Calu3 (cell line): ENCODE data around the gene FGF14. TPM values are rescaled to one million over a fixed set of nuclear protein-coding genes. Genes with fewer than 3 reads are reported as not detected.
"Not testable (repeated sequence)": the region's sequence is repeated elsewhere in the genome, so short reads cannot be mapped to it uniquely, and the experiment has no call there.

Source experiments
- BruUV-seq: library from RNA; stranded (reverse); fragments of 400-500 nt; replicated peaks from 2 replicates; lab custom pipeline; 2021; lab: Mats Ljungman, UMichigan
- CTCF ChIA-PET: fragments of 300-600 bp; sonication (Branson Sonifier 250); formaldehyde crosslinking; loops from one replicate; lab custom pipeline; 2022; ENCODE audit warnings: antibody characterized with exemption; lab: Charles Lee
- DNase-seq: peaks from one replicate; pipeline ENCODE4 v3.0.0; 2022
- H3K27ac Mint-ChIP-seq: one replicate; pipeline ENCODE4 v1.8.0; 2022; ENCODE audit warnings: mixed read lengths; ENCODE audit not compliant: unreplicated experiment
- H3K27me3 Mint-ChIP-seq: one replicate; pipeline ENCODE4 v1.8.0; 2022; ENCODE audit warnings: mixed read lengths; ENCODE audit not compliant: unreplicated experiment
- H3K36me3 Mint-ChIP-seq: one replicate; pipeline ENCODE4 v1.8.0; 2022; ENCODE audit warnings: mild to moderate bottlenecking, moderate library complexity, mixed read lengths; ENCODE audit not compliant: insufficient read depth, unreplicated experiment
- H3K4me1 Mint-ChIP-seq: one replicate; pipeline ENCODE4 v1.8.0; 2022; ENCODE audit warnings: mild to moderate bottlenecking, low read depth, mixed read lengths; ENCODE audit not compliant: unreplicated experiment
- H3K4me3 Mint-ChIP-seq: one replicate; pipeline ENCODE4 v1.8.0; 2022; ENCODE audit warnings: mild to moderate bottlenecking, low read depth, moderate library complexity, mixed read lengths; ENCODE audit not compliant: unreplicated experiment
- H3K9me3 Mint-ChIP-seq: one replicate; pipeline ENCODE4 v1.8.0; 2022; ENCODE audit warnings: low read depth, mixed read lengths; ENCODE audit not compliant: unreplicated experiment
- intact Hi-C: fragments of 100-400 bp; cut with micrococcal nuclease; formaldehyde crosslinking; loops from one replicate; pipeline ENCODE4 v1.10.0; 2022; ENCODE audit not compliant: unreplicated experiment
- total RNA-seq: library from RNA; stranded (reverse); gene quantifications from 2 replicates; pipeline ENCODE4 v1.2.3, GENCODE V29; 2022
- TF ChIP-seq, protein P1 (sequence below): fragments of 200-600 bp; IDR thresholded peaks from one replicate; pipeline ENCODE4 v1.8.0; 2022; ENCODE audit warnings: antibody characterized with exemption; ENCODE audit not compliant: unreplicated experiment

Gene FGF14
- total RNA-seq, 1 experiment from 2014 or later = 0.21 TPM

DNA sequence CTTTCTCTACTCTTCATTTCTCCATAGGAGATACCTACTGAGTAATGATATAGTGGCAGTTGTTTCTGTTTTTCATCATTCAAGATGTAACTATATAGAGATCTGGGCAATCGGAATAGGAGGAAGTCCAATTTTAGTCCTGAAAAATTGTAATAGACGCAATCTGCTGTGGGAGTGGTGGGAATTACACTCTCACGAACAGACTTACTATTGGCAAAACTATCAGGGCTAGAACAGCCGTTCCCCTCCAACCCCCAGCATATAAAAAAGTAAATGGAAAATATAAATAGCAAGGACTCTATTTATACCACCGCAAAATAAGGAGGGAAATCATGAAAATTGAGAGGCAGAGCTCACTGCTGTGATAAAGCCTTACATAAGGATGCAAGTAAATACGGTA lies 330.1 kb downstream of the FGF14 start:
- Mint-ChIP-seq H3K27me3 (no peaks in the 10 kb centered on the region), H3K27ac (no peak overlapping the region)

DNA sequence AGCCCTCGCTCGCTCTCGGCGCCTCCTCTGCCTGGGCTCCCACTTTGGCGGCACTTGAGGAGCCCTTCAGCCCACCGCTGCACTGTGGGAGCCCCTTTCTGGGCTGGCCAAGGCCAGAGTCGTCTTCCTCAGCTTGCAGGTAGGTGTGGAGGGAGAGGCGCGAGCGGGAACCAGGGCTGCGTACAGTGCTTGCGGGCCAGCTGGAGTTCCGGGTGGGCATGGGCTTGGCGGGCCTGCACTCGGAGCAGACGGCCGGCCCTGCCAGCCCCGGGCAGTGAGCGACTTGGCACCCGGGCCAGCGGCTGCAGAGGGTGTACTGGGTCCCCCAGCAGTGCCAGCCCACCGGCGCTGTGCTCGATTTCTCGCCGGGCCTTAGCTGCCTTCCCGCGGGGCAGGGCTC lies 333.5 kb downstream of the FGF14 start:
- BruUV-seq, H3K4me1 Mint-ChIP-seq, H3K9me3 Mint-ChIP-seq, H3K27ac Mint-ChIP-seq, intact Hi-C loops, CTCF ChIA-PET, DNase-seq, H3K36me3 Mint-ChIP-seq, H3K27me3 Mint-ChIP-seq, H3K4me3 Mint-ChIP-seq: not testable (repeated sequence)

More for the DNA sequence above, 330.1 kb downstream of the FGF14 start:
- H3K4me1 Mint-ChIP-seq = no peaks in the 10 kb centered on the region
- no peaks in the 10 kb centered on the region for H3K36me3 Mint-ChIP-seq
- intact Hi-C loops = no loop called here
- BruUV-seq = no TSS peak
- H3K9me3 Mint-ChIP-seq = no peaks in the 10 kb centered on the region
- TF ChIP-seq, protein P1, sequence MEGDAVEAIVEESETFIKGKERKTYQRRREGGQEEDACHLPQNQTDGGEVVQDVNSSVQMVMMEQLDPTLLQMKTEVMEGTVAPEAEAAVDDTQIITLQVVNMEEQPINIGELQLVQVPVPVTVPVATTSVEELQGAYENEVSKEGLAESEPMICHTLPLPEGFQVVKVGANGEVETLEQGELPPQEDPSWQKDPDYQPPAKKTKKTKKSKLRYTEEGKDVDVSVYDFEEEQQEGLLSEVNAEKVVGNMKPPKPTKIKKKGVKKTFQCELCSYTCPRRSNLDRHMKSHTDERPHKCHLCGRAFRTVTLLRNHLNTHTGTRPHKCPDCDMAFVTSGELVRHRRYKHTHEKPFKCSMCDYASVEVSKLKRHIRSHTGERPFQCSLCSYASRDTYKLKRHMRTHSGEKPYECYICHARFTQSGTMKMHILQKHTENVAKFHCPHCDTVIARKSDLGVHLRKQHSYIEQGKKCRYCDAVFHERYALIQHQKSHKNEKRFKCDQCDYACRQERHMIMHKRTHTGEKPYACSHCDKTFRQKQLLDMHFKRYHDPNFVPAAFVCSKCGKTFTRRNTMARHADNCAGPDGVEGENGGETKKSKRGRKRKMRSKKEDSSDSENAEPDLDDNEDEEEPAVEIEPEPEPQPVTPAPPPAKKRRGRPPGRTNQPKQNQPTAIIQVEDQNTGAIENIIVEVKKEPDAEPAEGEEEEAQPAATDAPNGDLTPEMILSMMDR = no peak
- CTCF ChIA-PET = no interaction called here
- no peak overlapping the region for H3K4me3 Mint-ChIP-seq
- no peak for DNase-seq

DNA sequence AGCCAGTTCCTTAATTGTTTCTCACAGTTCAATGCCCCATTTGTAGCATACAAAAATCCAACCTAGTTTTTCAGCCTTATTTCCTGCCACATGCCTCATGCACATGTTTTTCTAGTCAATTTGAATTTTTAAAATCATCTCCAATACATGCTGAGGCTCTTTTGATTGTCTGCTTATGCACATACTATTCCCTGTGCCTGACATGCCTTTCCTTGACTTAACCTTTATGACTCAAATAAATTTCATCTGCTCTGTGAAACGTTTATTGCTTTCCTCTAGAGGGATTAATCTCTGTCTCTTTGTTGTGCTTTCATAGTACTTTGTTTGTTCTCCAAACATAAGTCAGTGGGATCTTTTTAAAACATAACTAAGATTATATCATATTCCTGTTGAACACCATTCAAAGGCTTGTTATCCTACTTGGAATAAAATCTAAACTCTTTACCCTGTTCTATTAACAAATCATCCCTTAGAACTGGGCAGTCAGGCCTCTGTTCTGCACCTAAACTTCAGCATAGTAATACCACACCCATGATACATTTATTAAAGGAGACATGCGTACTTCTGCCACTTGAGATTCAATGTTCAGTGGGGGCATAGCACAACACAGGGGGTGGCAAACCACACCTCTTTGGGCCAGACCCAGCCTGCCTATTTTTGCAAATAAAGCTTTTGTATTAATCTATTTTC lies 346.6 kb downstream of the FGF14 start:
- Mint-ChIP-seq H3K4me1 (no peaks in the 10 kb centered on the region), H3K27me3 (no peaks in the 10 kb centered on the region), H3K27ac (no peak overlapping the region), H3K9me3 (no peaks in the 10 kb centered on the region), H3K4me3 (no peak overlapping the region), H3K36me3 (no peaks in the 10 kb centered on the region)
- no TSS peak for BruUV-seq
- TF ChIP-seq, protein P1 = no peak
- intact Hi-C loops = no loop called here
- DNase-seq = no peak
- CTCF ChIA-PET = interaction anchor here (0.6 kb wide), 1 partner anchor 10 kb away, joined by 3 read pairs; no protein-coding TSS in a partner anchor

DNA sequence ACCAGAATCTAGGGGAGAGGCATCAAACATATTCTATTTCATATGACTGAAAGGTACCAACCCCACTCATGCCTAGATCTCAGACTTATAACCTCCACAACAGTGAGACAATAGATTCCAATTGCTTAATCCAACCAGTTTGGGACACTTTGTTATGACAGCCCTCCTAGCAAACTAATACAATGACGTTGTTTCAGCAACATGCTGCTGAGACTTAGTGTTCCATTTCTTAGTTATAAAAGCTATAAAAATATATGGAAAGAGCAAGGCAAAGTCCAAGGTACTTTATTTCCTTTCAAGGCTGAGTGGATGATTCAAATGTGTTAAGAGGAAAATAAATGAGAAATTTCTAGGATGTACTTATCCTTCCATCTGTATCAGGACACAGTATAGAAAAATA lies 352.0 kb downstream of the FGF14 start:
- CTCF ChIA-PET = no interaction called here
- Mint-ChIP-seq H3K27me3 (no peaks in the 10 kb centered on the region), H3K4me3 (no peak overlapping the region), H3K4me1 (no peaks in the 10 kb centered on the region), H3K27ac (no peak overlapping the region), H3K36me3 (no peaks in the 10 kb centered on the region), H3K9me3 (no peaks in the 10 kb centered on the region)
- TF ChIP-seq, protein P1 = no peak
- DNase-seq = no peak
- intact Hi-C loops = no loop called here
- no TSS peak for BruUV-seq

DNA sequence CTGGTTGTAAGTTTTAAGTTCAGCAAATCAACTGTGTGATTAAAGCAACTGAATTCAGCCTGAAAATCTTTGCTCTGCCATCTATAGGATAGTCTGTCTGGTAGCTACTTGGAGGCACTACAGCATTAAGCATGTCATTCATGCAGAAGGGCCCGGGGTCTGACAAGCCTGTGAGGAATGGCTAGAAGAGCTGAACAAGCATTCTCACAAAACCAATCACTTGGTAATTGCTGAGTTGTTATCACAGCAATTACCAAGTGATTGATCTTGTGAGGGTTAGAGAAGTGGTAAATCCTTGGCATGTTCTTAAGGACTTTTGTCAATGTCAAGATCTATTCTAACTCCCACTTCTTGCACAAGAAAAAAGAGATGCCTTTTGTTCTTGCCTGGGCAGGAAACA lies 356.1 kb downstream of the FGF14 start:
- TF ChIP-seq, protein P1 = no peak
- intact Hi-C loops = no loop called here
- Mint-ChIP-seq H3K4me1 (no peaks in the 10 kb centered on the region), H3K27ac (no peak overlapping the region), H3K9me3 (no peaks in the 10 kb centered on the region), H3K36me3 (no peaks in the 10 kb centered on the region), H3K27me3 (no peaks in the 10 kb centered on the region), H3K4me3 (no peak overlapping the region)
- no peak for DNase-seq
- CTCF ChIA-PET = interaction anchor here (0.7 kb wide), 1 partner anchor 10 kb away, joined by 3 read pairs; no protein-coding TSS in a partner anchor
- no TSS peak for BruUV-seq
